GM19467 (cell line): Measurements from ENCODE around the gene DXO.
"Not testable (repeated sequence)": the region's sequence is repeated elsewhere in the genome, so short reads cannot be mapped to it uniquely, and the experiment has no call there.

ENCODE experiments used
- ATAC-seq: cut with Tn5 transposase; IDR thresholded peaks from one replicate; pipeline ENCODE4 v1.9.1; 2021; ENCODE audit warnings: mild to moderate bottlenecking, moderate library complexity; ENCODE audit not compliant: unreplicated experiment

Gene DXO

GRCh38 chr6:31980195-31980876 is 8.4 kb upstream of the DXO start:
- not testable (repeated sequence) for ATAC-seq

- no peak for ATAC-seq
Observed at GRCh38 chr6:31979238-31979898, 7.4 kb upstream of the DXO start.

- no peak for ATAC-seq
Observed at GRCh38 chr6:31978831-31979230, 6.9 kb upstream of the DXO start.

GRCh38 chr6:31977816-31978431 is 6.0 kb upstream of the DXO start:
- ATAC-seq, result no peak

- not testable (repeated sequence) for ATAC-seq
Observed at GRCh38 chr6:31976065-31976464, 4.1 kb upstream of the DXO start.

GRCh38 chr6:31972709-31973350 is 892 bp upstream of the DXO start:
- ATAC-seq, result no peak

- no peak for ATAC-seq
Observed at GRCh38 chr6:31971279-31971992, 502 bp downstream of the DXO start.

- ATAC-seq, result no peak
Observed at GRCh38 chr6:31970604-31971271, 1.2 kb downstream of the DXO start.

- no peak for ATAC-seq
Observed at GRCh38 chr6:31969712-31970603, 2.0 kb downstream of the DXO start.

GRCh38 chr6:31968791-31969711 is 2.9 kb downstream of the DXO start:
- no peak for ATAC-seq

GRCh38 chr6:31968326-31968725 is 3.6 kb downstream of the DXO start:
- ATAC-seq, result no peak

GRCh38 chr6:31967926-31968320 is 4.0 kb downstream of the DXO start:
- ATAC-seq, result no peak

GRCh38 chr6:31966997-31967925 is 4.7 kb downstream of the DXO start:
- ATAC-seq, result no peak

- ATAC-seq, result no peak
Observed at GRCh38 chr6:31966506-31966905, 5.4 kb downstream of the DXO start.

GRCh38 chr6:31965700-31966099 is 6.2 kb downstream of the DXO start:
- ATAC-seq, result no peak

GRCh38 chr6:31963921-31964320 is 8.0 kb downstream of the DXO start:
- ATAC-seq, result no peak

GRCh38 chr6:31961616-31962015 is 10.3 kb downstream of the DXO start:
- no peak for ATAC-seq
